Prostate gland (tissue), 2 donors: ENCODE measurements around the gene CSDE1. TPM values are rescaled to one million over a fixed set of nuclear protein-coding genes. Genes with fewer than 3 reads are reported as not detected.
"Not testable (repeated sequence)": the region's sequence is repeated elsewhere in the genome, so short reads cannot be mapped to it uniquely, and the experiment has no call there.

ENCODE experiments used
- DNase-seq: peaks from one replicate; pipeline ENCODE4 v3.0.0-alpha.2; 2019; ENCODE audit warnings: low spot score
- H3K27ac ChIP-seq, 2 donors: fragments of 200-600 bp; sonication (generic); 2 replicates each; pipeline ENCODE4 v1.5.1; 2017 to 2019
- H3K27me3 ChIP-seq: fragments of 200-600 bp; sonication (generic); replicated peaks from 2 replicates; pipeline ENCODE4 v1.5.1; 2019; ENCODE audit not compliant: insufficient read depth
- H3K36me3 ChIP-seq, 2 donors: fragments of 200-600 bp; sonication (generic); 1 replicate in 1 of 2; 2 replicates in 1 of 2; pipeline versions ENCODE4 v1.5.1 to v1.8.1; 2017 to 2019
- H3K4me1 ChIP-seq: fragments of 200-600 bp; sonication (generic); replicated peaks from 2 replicates; pipeline ENCODE4 v1.5.1; 2019
- H3K4me3 ChIP-seq, 2 donors: fragments of 200-600 bp; sonication (generic); 2 replicates each; pipeline ENCODE4 v1.5.1; 2017 to 2019
- H3K9me3 ChIP-seq: fragments of 200-600 bp; sonication (generic); 2 replicates; pipeline ENCODE4 v1.5.1; 2017
- POLR2A ChIP-seq: fragments of 450-650 bp; IDR thresholded peaks from one replicate; pipeline ENCODE4 v1.6.1; 2016; ENCODE audit warnings: antibody characterized with exemption, mild to moderate bottlenecking
- POLR2AphosphoS5 ChIP-seq: sonication (generic); formaldehyde crosslinking; IDR thresholded peaks from one replicate; pipeline ENCODE4 v1.6.1; 2017; ENCODE audit warnings: antibody characterized with exemption
- WGBS: methylation state at CpG from one replicate; pipeline ENCODE4 v1.1.5; 2018; 5-methylcytosine and 5-hydroxymethylcytosine counted together
- intact Hi-C: fragments of 100-400 bp; cut with DNase I; formaldehyde crosslinking; loops from one replicate; pipeline ENCODE4 v1.14.2; 2022
- total RNA-seq, 2 donors: library from RNA; depleted of rRNA; stranded (reverse); fragments of >200 nt; gene quantifications; one replicate each; pipeline ENCODE4 v1.1.0, GENCODE V29; 2016
- TF ChIP-seq, protein P1 (sequence below), 4 experiments: fragments of 200-600 bp in 2 of 4; fragments of 450-650 bp in 2 of 4; sonication (generic) in 2 of 4; IDR thresholded peaks; 1 replicate in 3 of 4; 2 replicates in 1 of 4; pipeline ENCODE4 v1.5.1; 2016 to 2019; ENCODE audit warnings: antibody characterized with exemption in 4 of 4, mild to moderate bottlenecking in 2 of 4, moderate library complexity in 2 of 4

CSDE1 gene
- total RNA-seq, 2 donors from 2014 or later = 458 to 889 TPM

DNA sequence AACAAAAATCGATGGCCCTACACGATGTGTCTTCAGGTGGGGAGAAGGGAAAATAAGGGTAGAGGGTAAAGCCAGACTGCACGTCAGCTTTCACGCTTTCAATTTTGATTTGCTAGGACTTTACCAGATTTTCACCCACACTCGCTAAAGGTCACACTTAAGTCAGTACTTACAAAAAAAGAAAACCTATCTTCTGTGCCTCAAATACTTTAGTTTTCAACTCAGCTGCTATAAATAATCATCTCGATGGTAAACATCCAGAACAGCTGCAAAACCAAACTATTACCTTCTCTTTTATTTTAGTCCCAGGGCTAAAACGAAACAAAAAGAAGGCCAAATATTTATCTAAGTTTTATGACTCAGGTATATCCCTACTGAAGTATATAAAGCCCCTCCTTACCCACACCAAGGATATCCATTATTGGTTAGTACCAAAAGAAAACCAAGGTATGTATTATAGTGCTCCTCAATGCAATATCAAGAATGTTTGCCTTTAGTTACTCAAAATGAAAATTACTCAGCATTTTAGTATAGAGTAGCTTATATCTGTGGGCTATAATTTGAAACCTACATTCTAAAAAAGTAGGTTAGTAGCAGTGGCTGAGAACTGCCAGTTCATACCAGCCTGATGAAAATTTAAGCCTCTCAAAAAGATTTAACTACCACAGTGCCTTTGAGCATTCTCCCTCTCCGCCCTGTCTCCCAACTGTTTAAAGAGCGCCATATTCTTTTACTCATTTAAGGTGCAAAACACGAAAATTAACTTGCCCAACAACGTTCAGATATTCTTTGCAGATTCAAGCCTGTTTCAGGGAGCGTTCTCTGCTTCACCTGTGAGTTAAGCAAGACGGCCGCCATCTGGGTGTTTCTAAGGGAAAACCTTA is 1.5 kb downstream of the CSDE1 start:
- no peaks in the 10 kb centered on the region for H3K9me3 ChIP-seq
- H3K4me1 ChIP-seq = peaks cover 6% of the 10 kb centered on the region
- no peak for TF ChIP-seq POLR2AphosphoS5
- TF ChIP-seq, protein P1, sequence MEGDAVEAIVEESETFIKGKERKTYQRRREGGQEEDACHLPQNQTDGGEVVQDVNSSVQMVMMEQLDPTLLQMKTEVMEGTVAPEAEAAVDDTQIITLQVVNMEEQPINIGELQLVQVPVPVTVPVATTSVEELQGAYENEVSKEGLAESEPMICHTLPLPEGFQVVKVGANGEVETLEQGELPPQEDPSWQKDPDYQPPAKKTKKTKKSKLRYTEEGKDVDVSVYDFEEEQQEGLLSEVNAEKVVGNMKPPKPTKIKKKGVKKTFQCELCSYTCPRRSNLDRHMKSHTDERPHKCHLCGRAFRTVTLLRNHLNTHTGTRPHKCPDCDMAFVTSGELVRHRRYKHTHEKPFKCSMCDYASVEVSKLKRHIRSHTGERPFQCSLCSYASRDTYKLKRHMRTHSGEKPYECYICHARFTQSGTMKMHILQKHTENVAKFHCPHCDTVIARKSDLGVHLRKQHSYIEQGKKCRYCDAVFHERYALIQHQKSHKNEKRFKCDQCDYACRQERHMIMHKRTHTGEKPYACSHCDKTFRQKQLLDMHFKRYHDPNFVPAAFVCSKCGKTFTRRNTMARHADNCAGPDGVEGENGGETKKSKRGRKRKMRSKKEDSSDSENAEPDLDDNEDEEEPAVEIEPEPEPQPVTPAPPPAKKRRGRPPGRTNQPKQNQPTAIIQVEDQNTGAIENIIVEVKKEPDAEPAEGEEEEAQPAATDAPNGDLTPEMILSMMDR (IDR thresholded peaks at IDR 0.05) = no peak
- TF ChIP-seq POLR2A = no peak
- no peaks in the 10 kb centered on the region for H3K27me3 ChIP-seq
- no peak for DNase-seq
- H3K36me3 ChIP-seq = no peaks in the 10 kb centered on the region
- intact Hi-C loops = loop anchor here (5.0 to 10.0 kb wide), 3 partner anchors 39 to 339 kb away; partner anchors contain the start of genes NRAS and TRIM33
- peak overlapping the region; percentile 98 to 100 for H3K27ac ChIP-seq
- WGBS = 19% methylated on average over 14 of the region's 14 CpGs
- H3K4me3 ChIP-seq = peak overlapping the region; percentile 85 to 98

DNA sequence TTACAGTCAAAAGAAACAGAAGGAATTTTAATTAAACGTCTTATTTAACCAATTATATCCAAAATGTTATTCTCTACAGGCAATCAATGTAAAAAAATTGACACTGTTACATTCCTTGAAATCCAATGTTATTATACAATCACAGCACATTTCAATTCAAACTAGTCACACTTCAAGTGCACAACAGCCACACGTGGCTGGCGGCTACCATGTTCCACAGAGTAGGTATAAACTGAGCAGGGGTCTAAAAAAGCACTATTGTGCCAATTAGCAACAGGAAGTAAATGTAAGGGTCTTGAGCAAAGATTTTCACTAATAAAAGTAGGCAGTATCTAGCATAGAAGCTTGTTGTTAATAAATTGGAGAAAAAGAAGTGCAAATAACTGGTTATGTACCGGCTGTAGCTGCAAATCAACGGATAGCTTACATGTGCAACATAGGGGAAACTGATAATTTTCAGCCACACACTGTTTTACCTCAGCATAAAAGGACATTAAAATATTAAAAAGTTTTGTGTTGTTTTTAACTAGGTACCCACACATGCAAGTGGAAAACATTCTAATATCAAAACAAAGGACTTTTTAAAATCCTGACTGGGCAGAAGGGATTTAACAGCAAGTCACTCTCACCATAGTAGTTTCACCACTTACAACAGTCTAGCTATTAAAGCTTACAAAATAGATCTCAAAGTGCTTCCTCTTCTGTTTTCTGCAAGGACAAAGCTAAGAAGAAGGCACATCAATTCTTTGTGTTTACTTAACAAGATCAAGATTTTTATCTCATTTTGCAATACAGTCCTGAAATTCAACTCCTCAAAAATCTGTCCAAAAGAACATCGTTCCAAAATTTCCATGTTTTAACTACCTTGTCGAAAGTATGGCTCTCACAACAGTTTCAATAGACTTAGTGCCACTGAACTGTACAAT is 2.5 kb downstream of the CSDE1 start:
- H3K27ac ChIP-seq = peak overlapping the region; percentile 98 to 100
- no peak for DNase-seq
- TF ChIP-seq POLR2AphosphoS5 = no peak
- TF ChIP-seq, protein P1 (IDR thresholded peaks at IDR 0.05) = no peak
- no peak for TF ChIP-seq POLR2A
- H3K36me3 ChIP-seq = no peaks in the 10 kb centered on the region
- WGBS = 26% methylated on average over 7 of the region's 7 CpGs
- no peaks in the 10 kb centered on the region for H3K27me3 ChIP-seq
- H3K4me1 ChIP-seq = peaks cover 6% of the 10 kb centered on the region
- intact Hi-C loops = loop anchor here (5.0 to 10.0 kb wide), 3 partner anchors 38 to 340 kb away; partner anchors contain the start of genes NRAS and TRIM33
- peak overlapping the region in 1 of 2 donors; percentile 98 for H3K4me3 ChIP-seq
- H3K9me3 ChIP-seq = no peaks in the 10 kb centered on the region

DNA sequence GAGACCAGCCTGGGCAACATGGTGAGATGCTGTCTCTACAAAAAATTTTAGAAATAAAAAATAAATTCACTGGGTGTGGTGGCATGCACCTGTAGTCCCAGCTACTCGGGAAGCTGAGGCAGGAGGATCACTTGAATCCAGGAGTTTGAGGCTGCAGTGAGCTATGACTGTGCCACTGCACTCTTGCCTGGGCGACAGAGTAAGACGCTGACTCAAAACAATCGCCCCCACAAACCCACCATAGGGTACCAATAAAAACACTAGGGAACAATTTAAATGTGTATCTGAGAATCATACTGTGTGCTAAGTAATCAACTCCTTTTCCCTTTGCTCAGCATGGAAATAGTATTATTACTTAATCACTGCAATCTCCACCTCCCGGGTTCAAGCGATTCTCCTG is 4.1 kb downstream of the CSDE1 start:
- not testable (repeated sequence) for H3K4me1 ChIP-seq, H3K9me3 ChIP-seq, H3K27me3 ChIP-seq, H3K4me3 ChIP-seq, DNase-seq, H3K27ac ChIP-seq, H3K36me3 ChIP-seq
- 87% methylated on average over 6 of the region's 6 CpGs for WGBS
- intact Hi-C loops = loop anchor here (10.0 kb wide), 2 partner anchors 239 to 341 kb away; partner anchors contain the start of gene TRIM33

DNA sequence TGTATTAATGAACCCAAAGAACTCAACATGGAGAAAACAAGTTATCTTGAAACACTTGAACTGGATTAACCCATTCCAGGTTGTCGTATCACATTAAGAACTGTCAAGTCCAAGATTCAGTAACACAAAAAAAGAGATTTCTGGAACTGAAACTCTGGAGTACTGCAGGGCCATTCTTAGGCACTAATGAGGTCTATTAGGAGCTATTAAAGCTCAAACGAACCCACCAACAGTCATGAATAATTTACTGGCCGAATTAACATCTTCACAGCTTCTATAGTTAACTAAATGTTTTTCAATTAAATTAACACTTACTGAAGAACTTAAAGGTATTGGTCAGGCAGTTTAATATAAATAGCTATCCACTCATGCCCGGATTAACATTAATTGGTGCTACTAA is 4.6 kb downstream of the CSDE1 start:
- peaks cover 6% of the 10 kb centered on the region for H3K4me1 ChIP-seq
- no peak overlapping the region for H3K4me3 ChIP-seq
- H3K27ac ChIP-seq = no peak overlapping the region
- TF ChIP-seq, protein P1 (IDR thresholded peaks at IDR 0.05) = no peak
- no peak for TF ChIP-seq POLR2A
- TF ChIP-seq POLR2AphosphoS5 = no peak
- H3K9me3 ChIP-seq = no peaks in the 10 kb centered on the region
- WGBS = 67% methylated on average over 4 of the region's 4 CpGs
- no peak for DNase-seq
- H3K36me3 ChIP-seq = no peaks in the 10 kb centered on the region
- no peaks in the 10 kb centered on the region for H3K27me3 ChIP-seq
- intact Hi-C loops = loop anchor here (10.0 kb wide), 2 partner anchors 238 to 342 kb away; partner anchors contain the start of gene TRIM33

DNA sequence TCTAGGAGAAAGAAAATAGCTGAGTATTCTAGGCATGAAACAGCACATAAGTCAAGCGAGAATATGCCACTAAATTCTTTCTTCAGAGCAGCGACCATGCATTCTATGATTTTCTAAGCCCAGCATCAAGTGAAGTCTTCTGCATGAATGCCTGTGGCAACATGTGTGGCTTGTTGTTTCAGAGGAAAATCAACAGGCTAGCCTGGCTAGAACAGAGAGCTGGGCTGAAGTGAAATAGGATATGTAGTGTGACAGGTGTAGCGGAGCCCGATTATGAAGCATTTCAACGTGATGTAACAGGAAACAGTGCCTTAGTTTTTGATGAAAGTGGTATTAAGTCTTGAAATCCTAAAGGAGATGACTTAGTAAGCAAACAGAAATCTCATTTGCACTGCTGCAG is 7.0 kb downstream of the CSDE1 start:
- Histone ChIP-seq H3K27me3 (no peaks in the 10 kb centered on the region), H3K4me1 (peaks cover 6% of the 10 kb centered on the region), H3K36me3 (no peaks in the 10 kb centered on the region), H3K4me3 (no peak overlapping the region), H3K27ac (no peak overlapping the region), H3K9me3 (no peaks in the 10 kb centered on the region)
- 51% methylated on average over 5 of the region's 5 CpGs for WGBS
- DNase-seq = no peak
- TF ChIP-seq POLR2A (no peak), POLR2AphosphoS5 (no peak)
- TF ChIP-seq, protein P1 (IDR thresholded peaks at IDR 0.05) = no peak
- intact Hi-C loops = loop anchor here (10.0 kb wide), 2 partner anchors 236 to 344 kb away; partner anchors contain the start of gene TRIM33
